ENCODE measurements around the gene PCSK5. TPM values are rescaled to one million over a fixed set of nuclear protein-coding genes. Genes with fewer than 3 reads are reported as not detected.

Gene PCSK5
- total RNA-seq, 2 donors from 2014 or later: 2.4 to 32.2 TPM

- H3K4me3 ChIP-seq: no peak overlapping the region
- no peak overlapping the region for H3K27ac ChIP-seq
- H3K4me1 ChIP-seq (replicated peaks): no peaks in the 10 kb centered on the region
- H3K27me3 ChIP-seq (replicated peaks; ENCODE audit: insufficient read depth): no peaks in the 10 kb centered on the region
- no peaks in the 10 kb centered on the region for H3K9me3 ChIP-seq
- DNase-seq (ENCODE audit: low spot score): no peak
- 74% methylated on average over 3 of the region's 3 CpGs for WGBS
- TF ChIP-seq POLR2A (IDR thresholded peaks at IDR 0.05) (no peak), POLR2AphosphoS5 (IDR thresholded peaks at IDR 0.05) (no peak), CTCF (IDR thresholded peaks at IDR 0.05) (no peak)
- intact Hi-C loops (cut with DNase I): no loop called here
- no peaks in the 10 kb centered on the region for H3K36me3 ChIP-seq
These were observed 117.5 kb downstream of the PCSK5 start for GRCh38 chr9:76007935-76008334.

- H3K4me1 ChIP-seq (replicated peaks): no peaks in the 10 kb centered on the region
- DNase-seq (ENCODE audit: low spot score): no peak
- WGBS: 70% methylated on average over 2 of the region's 2 CpGs
- no peaks in the 10 kb centered on the region for H3K36me3 ChIP-seq
- no peaks in the 10 kb centered on the region for H3K9me3 ChIP-seq
- no peak overlapping the region for H3K4me3 ChIP-seq
- no peak for TF ChIP-seq POLR2AphosphoS5 (IDR thresholded peaks at IDR 0.05)
- no peak overlapping the region for H3K27ac ChIP-seq
- no peaks in the 10 kb centered on the region for H3K27me3 ChIP-seq (replicated peaks; ENCODE audit: insufficient read depth)
- intact Hi-C loops (cut with DNase I): no loop called here
These were observed 123.3 kb downstream of the PCSK5 start for GRCh38 chr9:76013809-76014208.

- no peak overlapping the region for H3K4me3 ChIP-seq
- no peak overlapping the region for H3K27ac ChIP-seq
- WGBS: 80% methylated on average over 12 of the region's 12 CpGs
- no peaks in the 10 kb centered on the region for H3K36me3 ChIP-seq
- no peak for TF ChIP-seq CTCF (IDR thresholded peaks at IDR 0.05)
- TF ChIP-seq POLR2AphosphoS5 (IDR thresholded peaks at IDR 0.05): no peak
- no peak for TF ChIP-seq POLR2A (IDR thresholded peaks at IDR 0.05)
- H3K4me1 ChIP-seq (replicated peaks): no peaks in the 10 kb centered on the region
- no peaks in the 10 kb centered on the region for H3K27me3 ChIP-seq (replicated peaks; ENCODE audit: insufficient read depth)
- H3K9me3 ChIP-seq: no peaks in the 10 kb centered on the region
- intact Hi-C loops (cut with DNase I): no loop called here
- DNase-seq (ENCODE audit: low spot score): no peak
These were observed 127.8 kb downstream of the PCSK5 start for GRCh38 chr9:76018235-76018634.

- no peaks in the 10 kb centered on the region for H3K36me3 ChIP-seq
- no peaks in the 10 kb centered on the region for H3K4me1 ChIP-seq (replicated peaks)
- H3K27me3 ChIP-seq (replicated peaks; ENCODE audit: insufficient read depth): no peaks in the 10 kb centered on the region
- no peaks in the 10 kb centered on the region for H3K9me3 ChIP-seq
- 41% methylated on average over 2 of the region's 2 CpGs for WGBS
- no peak overlapping the region for H3K27ac ChIP-seq
- DNase-seq (ENCODE audit: low spot score): no peak
- no peak for TF ChIP-seq POLR2AphosphoS5 (IDR thresholded peaks at IDR 0.05)
- TF ChIP-seq POLR2A (IDR thresholded peaks at IDR 0.05): no peak
- no peak for TF ChIP-seq CTCF (IDR thresholded peaks at IDR 0.05)
- intact Hi-C loops (cut with DNase I): no loop called here
- H3K4me3 ChIP-seq: no peak overlapping the region
These were observed 128.3 kb downstream of the PCSK5 start for GRCh38 chr9:76018761-76019160.

- 86% methylated on average over 10 of the region's 10 CpGs for WGBS
- Histone ChIP-seq H3K27me3 (replicated peaks; ENCODE audit: insufficient read depth) (no peaks in the 10 kb centered on the region), H3K27ac (no peak overlapping the region), H3K36me3 (no peaks in the 10 kb centered on the region), H3K4me3 (no peak overlapping the region), H3K9me3 (no peaks in the 10 kb centered on the region), H3K4me1 (replicated peaks) (no peaks in the 10 kb centered on the region)
- intact Hi-C loops (cut with DNase I): loop anchor here (10.0 kb wide), 1 partner anchor 66 kb away; no protein-coding TSS in a partner anchor
- no peak for TF ChIP-seq POLR2AphosphoS5 (IDR thresholded peaks at IDR 0.05)
- no peak for TF ChIP-seq CTCF (IDR thresholded peaks at IDR 0.05)
- TF ChIP-seq POLR2A (IDR thresholded peaks at IDR 0.05): no peak
- DNase-seq (ENCODE audit: low spot score): no peak
These were observed 130.2 kb downstream of the PCSK5 start for GRCh38 chr9:76020652-76021051.

Measured in prostate gland (tissue), 2 donors.